Osteocyte (in vitro differentiated cells): ENCODE data around the gene FTL. TPM values are rescaled to one million over a fixed set of nuclear protein-coding genes. Genes with fewer than 3 reads are reported as not detected.
A peak's percentile ranks its signal among the peaks of the same experiment; 100 is the strongest.

Experiments
- DNase-seq: peaks from one replicate; pipeline ENCODE4 v3.0.0; 2021; ENCODE audit warnings: mixed read lengths; ENCODE audit not compliant: unreplicated experiment; ENCODE audit errors: extremely low spot score
- H3K27ac Mint-ChIP-seq: one replicate; pipeline ENCODE4 v1.8.0; 2021; ENCODE audit warnings: mild to moderate bottlenecking, mixed read lengths; ENCODE audit not compliant: unreplicated experiment
- H3K27me3 Mint-ChIP-seq: one replicate; pipeline ENCODE4 v1.8.0; 2021; ENCODE audit warnings: mixed read lengths; ENCODE audit not compliant: unreplicated experiment
- H3K36me3 Mint-ChIP-seq: one replicate; pipeline ENCODE4 v1.8.0; 2021; ENCODE audit warnings: mixed read lengths; ENCODE audit not compliant: unreplicated experiment
- H3K4me1 Mint-ChIP-seq: one replicate; pipeline ENCODE4 v1.8.0; 2021; ENCODE audit warnings: mixed read lengths; ENCODE audit not compliant: unreplicated experiment
- H3K4me3 Mint-ChIP-seq: one replicate; pipeline ENCODE4 v1.8.0; 2021; ENCODE audit warnings: mild to moderate bottlenecking, moderate library complexity, mixed read lengths; ENCODE audit not compliant: unreplicated experiment
- H3K9me3 Mint-ChIP-seq: one replicate; pipeline ENCODE4 v1.8.0; 2021; ENCODE audit warnings: mixed read lengths; ENCODE audit not compliant: unreplicated experiment
- CTCF ChIP-seq: fragments of 200-600 bp; sonication (generic); IDR thresholded peaks from 2 replicates; pipeline ENCODE4 v1.5.0; 2021; ENCODE audit warnings: antibody characterized with exemption, mild to moderate bottlenecking, moderate library complexity
- total RNA-seq: library from RNA; stranded (reverse); gene quantifications from 2 replicates; pipeline ENCODE4 v1.2.1, GENCODE V29; 2021

Gene FTL
- total RNA-seq, 1 donor from 2014 or later: 2,792 TPM

- no peak overlapping the region for H3K27ac Mint-ChIP-seq
- DNase-seq: no peak
- TF ChIP-seq CTCF: no peak
- peaks cover 41% of the 10 kb centered on the region for H3K4me1 Mint-ChIP-seq
- H3K9me3 Mint-ChIP-seq: no peaks in the 10 kb centered on the region
- peaks cover 14% of the 10 kb centered on the region for H3K36me3 Mint-ChIP-seq
- H3K27me3 Mint-ChIP-seq: no peaks in the 10 kb centered on the region
- no peak overlapping the region for H3K4me3 Mint-ChIP-seq
Measured at GRCh38 chr19:48959341-48960239, 5.5 kb upstream of the FTL start.

GRCh38 chr19:48961051-48961649, 4.0 kb upstream of the FTL start:
- Mint-ChIP-seq H3K4me3 (no peak overlapping the region), H3K9me3 (no peaks in the 10 kb centered on the region), H3K27me3 (no peaks in the 10 kb centered on the region), H3K4me1 (peaks cover 37% of the 10 kb centered on the region), H3K27ac (peak overlapping the region; percentile 69), H3K36me3 (peaks cover 15% of the 10 kb centered on the region)
- no peak for TF ChIP-seq CTCF
- DNase-seq: no peak

GRCh38 chr19:48961673-48962028, 3.5 kb upstream of the FTL start:
- no peak overlapping the region for H3K4me3 Mint-ChIP-seq
- no peak for DNase-seq
- no peaks in the 10 kb centered on the region for H3K27me3 Mint-ChIP-seq
- peaks cover 39% of the 10 kb centered on the region for H3K4me1 Mint-ChIP-seq
- no peaks in the 10 kb centered on the region for H3K9me3 Mint-ChIP-seq
- TF ChIP-seq CTCF: no peak
- peak overlapping the region; percentile 98 for H3K27ac Mint-ChIP-seq
- peaks cover 17% of the 10 kb centered on the region for H3K36me3 Mint-ChIP-seq

GRCh38 chr19:48962029-48962848, 2.9 kb upstream of the FTL start:
- no peak for DNase-seq
- H3K9me3 Mint-ChIP-seq: no peaks in the 10 kb centered on the region
- H3K27ac Mint-ChIP-seq: peak overlapping the region; percentile 98
- TF ChIP-seq CTCF: no peak
- H3K27me3 Mint-ChIP-seq: no peaks in the 10 kb centered on the region
- H3K36me3 Mint-ChIP-seq: peaks cover 18% of the 10 kb centered on the region
- no peak overlapping the region for H3K4me3 Mint-ChIP-seq
- peaks cover 45% of the 10 kb centered on the region for H3K4me1 Mint-ChIP-seq

GRCh38 chr19:48962849-48963165, 2.3 kb upstream of the FTL start:
- DNase-seq: no peak
- Mint-ChIP-seq H3K4me1 (peaks cover 50% of the 10 kb centered on the region), H3K27me3 (no peaks in the 10 kb centered on the region), H3K4me3 (no peak overlapping the region), H3K27ac (peak overlapping the region; percentile 98), H3K9me3 (no peaks in the 10 kb centered on the region), H3K36me3 (peaks cover 18% of the 10 kb centered on the region)
- no peak for TF ChIP-seq CTCF
